ENCODE measurements around the gene HOXC4.
"Not testable (repeated sequence)": the region's sequence is repeated elsewhere in the genome, so short reads cannot be mapped to it uniquely, and the experiment has no call there.

Gene HOXC4

DNA sequence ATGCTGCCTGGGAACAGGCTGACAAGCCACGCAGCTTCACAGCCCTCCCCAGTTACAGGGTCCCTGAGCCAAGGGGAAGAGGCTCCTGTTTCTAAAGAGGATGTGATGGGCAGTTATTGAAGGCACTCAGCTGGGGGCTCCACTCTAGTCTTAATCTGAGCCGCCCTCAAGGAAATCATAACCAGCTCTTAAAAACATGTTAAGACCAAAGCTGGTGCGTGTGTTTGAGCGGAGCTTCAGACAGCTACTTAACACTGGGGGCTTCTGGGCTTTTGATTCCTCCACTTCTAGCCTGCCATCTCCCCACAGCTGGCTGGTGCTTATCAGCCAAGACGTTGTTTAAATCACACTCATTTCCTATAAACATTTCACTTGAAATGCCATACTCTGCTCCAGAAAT lies 42.3 kb downstream of the HOXC4 start:
- DNase-seq: not testable (repeated sequence)

GRCh38 chr12:54098644-54099043 lies 45.0 kb downstream of the HOXC4 start:
- DNase-seq: not testable (repeated sequence)

- not testable (repeated sequence) for DNase-seq
These were observed 47.0 kb downstream of the HOXC4 start for GRCh38 chr12:54100588-54100987.

- not testable (repeated sequence) for DNase-seq
These were observed 48.6 kb downstream of the HOXC4 start for GRCh38 chr12:54102223-54102622.

- DNase-seq: not testable (repeated sequence)
These were observed 50.2 kb downstream of the HOXC4 start for GRCh38 chr12:54103827-54104226.

Data from fibroblast of skin of right biceps (primary cell).